GM18526 (cell line): Measurements from ENCODE around the gene PITRM1.

ENCODE experiments used
- POLR2A ChIP-seq: IDR thresholded peaks from 3 replicates; pipeline ENCODE4 v1.6.1; 2011; ENCODE audit not compliant: insufficient read length; ENCODE audit errors: extremely low read depth

The PITRM1 gene

GRCh38 chr10:3125527-3126170 lies 46.9 kb downstream of the PITRM1 start:
- TF ChIP-seq POLR2A = no peak

DNA sequence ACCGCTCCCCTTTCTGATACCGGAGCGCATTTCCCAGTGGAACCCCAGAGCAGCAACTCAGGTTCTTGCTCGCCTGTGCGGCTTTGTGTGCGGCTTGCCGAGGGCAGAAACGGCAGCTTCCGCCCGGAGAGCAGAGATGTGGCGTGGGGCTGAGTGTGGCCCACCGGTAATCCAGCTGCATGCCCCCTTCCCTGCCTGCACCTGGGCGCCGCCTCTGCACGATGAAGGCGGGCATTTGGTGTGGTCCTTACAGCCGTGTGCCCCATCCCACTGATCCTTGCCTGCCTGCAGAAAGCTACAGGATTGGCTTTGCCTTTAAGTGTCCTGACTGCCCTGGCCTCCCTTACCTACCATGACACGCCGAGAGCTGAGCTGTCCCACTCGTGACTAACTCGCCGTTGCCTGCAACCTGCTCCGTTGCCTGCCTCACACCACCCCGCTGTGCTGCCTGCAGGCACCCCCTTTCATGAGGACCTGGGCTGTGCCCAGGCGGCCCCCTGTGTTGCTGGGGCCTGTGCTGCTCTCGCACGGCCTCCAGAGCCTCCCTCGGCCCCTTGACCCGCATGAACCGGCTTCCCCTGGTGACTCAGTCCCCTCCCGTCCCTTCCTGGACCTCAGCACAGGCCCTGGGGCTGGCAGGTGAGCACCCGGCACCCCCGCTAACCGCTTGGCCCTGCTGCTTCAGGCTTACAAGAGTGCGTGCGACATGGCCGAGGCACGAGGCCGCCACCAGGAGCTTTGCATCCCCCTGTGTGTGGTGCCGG lies 48.0 kb downstream of the PITRM1 start:
- TF ChIP-seq POLR2A = no peak

- TF ChIP-seq POLR2A = no peak
Observed at GRCh38 chr10:3123571-3124411, 48.8 kb downstream of the PITRM1 start.

DNA sequence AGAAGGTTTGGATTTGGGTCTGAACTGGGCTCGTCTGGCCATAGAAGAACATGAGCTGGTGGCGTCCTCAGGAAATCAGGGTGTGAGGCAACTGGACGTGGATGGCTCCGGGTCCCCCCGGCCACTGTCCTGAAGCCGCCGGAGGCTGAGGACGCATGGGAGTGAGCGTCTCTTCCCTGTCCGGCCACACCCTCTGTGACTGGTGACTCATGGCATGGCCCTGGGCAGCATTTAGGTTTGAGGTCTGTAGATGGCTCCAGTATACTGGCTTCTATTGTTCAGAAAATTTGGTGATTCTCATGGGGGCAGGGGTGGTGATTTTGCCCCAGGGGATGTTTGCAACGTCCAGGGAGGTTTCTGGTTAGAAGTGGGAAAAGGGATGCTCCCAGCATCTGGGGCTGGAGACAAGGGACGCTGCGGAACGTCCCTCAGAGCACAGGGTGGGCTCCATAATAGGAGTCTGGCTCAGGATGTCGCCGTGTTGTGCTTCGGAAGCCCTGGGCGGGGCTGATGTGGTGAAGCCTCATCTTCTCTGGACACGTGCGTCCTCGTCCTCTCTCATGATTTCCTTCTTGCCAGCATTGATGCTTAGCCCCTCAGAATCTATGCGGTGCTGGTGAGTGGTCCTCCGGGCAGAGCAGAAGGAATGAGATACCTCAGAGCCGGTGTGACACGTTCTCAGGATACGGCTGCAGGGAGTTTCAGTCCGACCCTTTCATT lies 49.9 kb downstream of the PITRM1 start:
- no peak for TF ChIP-seq POLR2A

- no peak for TF ChIP-seq POLR2A
Observed at GRCh38 chr10:3122034-3122433, 50.5 kb downstream of the PITRM1 start.

DNA sequence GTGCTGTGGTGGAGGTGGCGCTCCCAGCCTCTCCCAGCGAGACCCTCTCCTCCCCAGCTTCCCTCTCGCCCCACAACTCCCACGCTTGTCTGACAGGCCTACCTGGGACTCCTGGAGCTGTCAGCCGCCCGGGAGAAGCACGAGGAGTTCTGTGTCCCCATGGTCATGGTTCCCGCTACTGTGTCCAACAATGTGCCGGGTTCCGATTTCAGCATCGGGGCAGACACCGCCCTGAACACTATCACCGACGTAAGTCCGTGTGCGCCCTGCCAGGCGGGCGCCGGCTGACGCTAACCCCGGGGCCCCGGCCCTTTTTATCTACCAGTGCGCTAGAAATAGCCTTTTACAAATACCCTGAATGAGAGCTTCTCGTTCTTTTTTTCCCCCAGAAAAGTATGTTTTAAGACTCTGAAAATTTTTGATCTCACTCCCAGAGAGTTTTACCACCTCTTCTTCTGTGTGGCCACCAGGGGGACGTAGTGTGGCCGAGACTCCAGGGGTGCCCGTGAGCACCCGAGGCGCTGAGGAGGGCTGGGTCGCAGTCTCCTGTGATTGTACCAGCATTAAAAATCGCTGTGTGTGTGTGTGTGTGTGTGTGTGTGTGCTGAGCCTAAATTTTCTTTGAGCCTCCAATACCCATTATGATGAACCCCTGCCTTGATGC lies 52.7 kb downstream of the PITRM1 start:
- TF ChIP-seq POLR2A = no peak

DNA sequence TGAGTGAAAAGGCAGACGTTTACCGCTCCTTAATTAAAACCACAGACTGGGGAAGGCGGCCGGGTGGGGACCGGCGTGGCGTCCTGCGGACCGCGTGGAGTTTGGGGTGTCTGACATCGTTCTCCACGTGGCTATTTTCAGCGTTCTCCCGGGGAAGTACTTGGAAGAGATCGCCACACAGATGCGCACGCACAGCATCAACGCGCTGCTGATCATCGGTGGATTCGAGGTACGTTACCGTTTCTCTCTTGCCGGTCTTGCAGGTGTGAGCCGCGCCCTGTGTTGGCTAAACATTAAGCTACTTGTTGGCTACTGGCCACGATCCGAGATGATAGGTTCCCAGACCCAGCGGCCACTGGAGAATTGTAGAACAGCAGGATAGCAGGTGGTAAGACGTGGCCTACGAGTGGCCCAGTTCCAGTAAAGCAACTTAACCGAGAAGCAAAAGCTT lies 53.9 kb downstream of the PITRM1 start:
- TF ChIP-seq POLR2A = no peak

DNA sequence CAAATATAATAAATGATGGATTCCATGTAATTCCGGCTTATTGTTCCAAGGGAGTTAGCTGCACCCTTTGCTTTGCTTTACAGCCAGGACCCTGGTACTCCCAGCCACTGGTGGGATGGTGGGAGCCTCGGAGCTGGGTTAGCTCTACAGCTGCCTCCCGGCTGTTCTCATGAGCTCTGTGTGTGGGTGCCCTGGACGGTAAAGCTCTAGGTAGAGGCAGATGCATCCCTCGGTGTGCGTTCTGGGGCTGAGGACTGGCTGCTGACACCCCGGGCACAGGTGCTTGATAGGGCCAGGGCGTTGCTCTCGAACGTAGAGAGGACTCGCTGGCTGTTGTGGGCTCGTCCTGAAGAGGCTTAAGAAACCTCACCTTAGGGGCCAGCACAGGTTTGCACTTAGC lies 55.1 kb downstream of the PITRM1 start:
- no peak for TF ChIP-seq POLR2A

DNA sequence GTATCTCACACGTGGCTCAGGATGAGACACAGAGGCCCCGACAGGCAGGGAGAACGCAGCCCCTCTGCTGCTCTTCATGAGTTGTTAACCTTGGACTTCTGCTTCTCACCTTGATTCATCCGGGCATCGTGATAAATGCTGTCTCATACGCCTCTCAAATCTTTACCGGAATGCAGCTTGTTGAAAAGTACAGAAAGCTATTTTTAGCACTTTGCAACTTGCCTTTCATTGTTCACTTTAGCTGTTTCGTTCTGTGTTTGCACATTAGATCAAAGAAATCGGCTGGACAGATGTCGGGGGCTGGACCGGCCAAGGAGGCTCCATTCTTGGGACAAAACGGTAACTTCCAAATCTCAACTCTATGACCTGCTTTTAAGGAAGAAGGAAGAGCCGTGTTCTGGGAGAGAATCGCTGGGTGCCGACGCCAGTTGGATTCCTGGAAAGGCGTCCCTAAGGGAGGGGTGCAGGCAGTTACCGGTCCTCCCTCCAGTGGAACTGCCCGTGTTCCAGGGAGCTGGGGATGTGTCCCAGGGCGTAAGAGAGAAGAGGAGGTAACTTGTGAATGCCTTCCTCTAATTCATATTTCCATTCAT lies 56.0 kb downstream of the PITRM1 start:
- TF ChIP-seq POLR2A = no peak

GRCh38 chr10:3115685-3116084 lies 56.9 kb downstream of the PITRM1 start:
- no peak for TF ChIP-seq POLR2A

DNA sequence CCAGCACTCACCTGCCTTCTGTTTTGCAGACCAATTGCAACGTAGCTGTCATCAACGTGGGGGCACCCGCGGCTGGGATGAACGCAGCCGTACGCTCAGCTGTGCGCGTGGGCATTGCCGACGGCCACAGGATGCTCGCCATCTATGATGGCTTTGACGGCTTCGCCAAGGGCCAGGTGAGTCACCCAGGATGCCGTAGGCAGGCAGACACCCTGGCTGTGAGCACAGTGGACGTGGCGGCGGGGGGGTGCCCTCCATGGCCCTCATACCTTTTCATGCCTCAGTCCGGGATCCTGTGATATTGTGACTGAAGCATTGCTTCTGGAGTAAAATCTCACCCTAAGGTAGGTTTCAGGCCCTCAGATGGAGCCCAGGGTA lies 59.2 kb downstream of the PITRM1 start:
- no peak for TF ChIP-seq POLR2A

- no peak for TF ChIP-seq POLR2A
Observed at GRCh38 chr10:3111621-3112163, 60.9 kb downstream of the PITRM1 start.

GRCh38 chr10:3110782-3111620 lies 61.6 kb downstream of the PITRM1 start:
- no peak for TF ChIP-seq POLR2A
